ENCODE data around the gene ERC1. TPM values are rescaled to one million over a fixed set of nuclear protein-coding genes. Genes with fewer than 3 reads are reported as not detected.
A peak's percentile ranks its signal among the peaks of the same experiment; 100 is the strongest.

ERC1 gene
- total and polyA plus RNA-seq, 9 of the 15 experiments (the other 6 are each of a cell fraction or from before 2014, with no cell fraction given), result 0.74 to 11.8 (median 4.8) TPM

DNA sequence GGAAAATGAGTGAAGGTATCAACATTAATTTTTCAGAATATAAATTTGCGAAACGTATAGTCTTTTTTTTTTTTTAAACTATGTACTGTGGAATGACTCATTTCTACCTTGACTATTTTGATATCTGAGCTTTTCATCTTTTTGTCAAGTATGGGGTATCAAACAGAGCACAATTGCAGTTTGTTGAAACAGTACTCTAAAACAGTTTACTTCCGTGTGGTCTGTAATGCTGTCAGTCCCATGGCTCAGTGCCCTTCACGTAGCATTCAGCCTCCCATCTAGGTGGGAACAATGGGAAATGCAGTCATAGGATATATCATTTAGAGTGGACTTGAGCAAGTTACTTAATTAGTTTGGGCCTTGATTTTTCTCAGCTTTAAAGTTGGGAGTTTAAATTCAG lies 139.5 kb downstream of the ERC1 start:
- ATAC-seq, result no peak
- 19% methylated on average over 4 of the region's 4 CpGs for WGBS (ENCODE audit: insufficient coverage, low coverage, missing lambda C conversion rate)
- in situ Hi-C loops (cut with MboI), result no loop called here
- Histone ChIP-seq H3K4me1 (replicated peaks in 1 of 2; ENCODE audit: control insufficient read depth in 2 of 2, insufficient read depth in 2 of 2, low read length in 2 of 2) (peaks cover 0 to 9% of the 10 kb centered on the region in 2 experiments; a peak in 2 of 5 replicates), H3K79me2 (ENCODE audit: control insufficient read depth, insufficient read depth, low read length) (no peaks in the 10 kb centered on the region), H3K27me3 (ENCODE audit: control insufficient read depth in 2 of 2, insufficient read depth in 2 of 2, low read length in 2 of 2) (no peaks in the 10 kb centered on the region), H3K9me3 (replicated peaks; ENCODE audit: control insufficient read depth, insufficient read depth, low read depth, low read length) (no peaks in the 10 kb centered on the region), H3K27ac (ENCODE audit: extremely low read depth, low read depth, low read length) (no peak overlapping the region), H3K4me3 (no peak overlapping the region), H3K4me2 (ENCODE audit: insufficient read depth, low read length) (no peak overlapping the region), H2AFZ (ENCODE audit: low read depth, low read length) (no peak overlapping the region), H3K36me3 (ENCODE audit: control insufficient read depth, insufficient read depth, low read length) (no peaks in the 10 kb centered on the region), H4K20me1 (replicated peaks; ENCODE audit: control insufficient read depth, insufficient read depth, low read length) (no peaks in the 10 kb centered on the region), H3K9me1 (ENCODE audit: control insufficient read depth, insufficient read depth, low read length) (no peaks in the 10 kb centered on the region), H3K9ac (ENCODE audit: insufficient read depth in 1 of 2, low read depth in 2 of 2, low read length in 2 of 2) (no peak overlapping the region)
- ChIA-PET POLR2A (interaction anchor here (1.1 kb wide), 1 partner anchor 462 kb away, joined by 6 read pairs; no protein-coding TSS in a partner anchor), CTCF (ENCODE audit: low intra/inter-chr PET ratio) (no interaction called here)
- TF ChIP-seq, protein P1, sequence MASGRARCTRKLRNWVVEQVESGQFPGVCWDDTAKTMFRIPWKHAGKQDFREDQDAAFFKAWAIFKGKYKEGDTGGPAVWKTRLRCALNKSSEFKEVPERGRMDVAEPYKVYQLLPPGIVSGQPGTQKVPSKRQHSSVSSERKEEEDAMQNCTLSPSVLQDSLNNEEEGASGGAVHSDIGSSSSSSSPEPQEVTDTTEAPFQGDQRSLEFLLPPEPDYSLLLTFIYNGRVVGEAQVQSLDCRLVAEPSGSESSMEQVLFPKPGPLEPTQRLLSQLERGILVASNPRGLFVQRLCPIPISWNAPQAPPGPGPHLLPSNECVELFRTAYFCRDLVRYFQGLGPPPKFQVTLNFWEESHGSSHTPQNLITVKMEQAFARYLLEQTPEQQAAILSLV (tag; IDR thresholded peaks at IDR 0.05), result no peak
- TF ChIP-seq DNMT1 (IDR thresholded peaks at IDR 0.05) (no peak), FOSL1 (tag; conservative IDR thresholded peaks at IDR 0.05) (peak; percentile 38; the same call in 1 of the 2 replicates), ZEB2 (IDR thresholded peaks at IDR 0.05) (0 out of 2 replicates have a peak, but pooled peaks have one; percentile 3)
- DNase-seq (ENCODE audit: extremely low read depth in 1 of 4, low spot score in 3 of 4), result no peak
- FAIRE-seq, result no peak
- BruUV-seq (replicated peaks), result no TSS peak
- intact Hi-C loops (cut with micrococcal nuclease), result no loop called here

- Histone ChIP-seq H3K9ac (ENCODE audit: insufficient read depth in 1 of 2, low read depth in 2 of 2, low read length in 2 of 2) (no peak overlapping the region), H4K20me1 (replicated peaks; ENCODE audit: control insufficient read depth, insufficient read depth, low read length) (no peaks in the 10 kb centered on the region), H3K4me1 (replicated peaks in 1 of 2; ENCODE audit: control insufficient read depth in 2 of 2, insufficient read depth in 2 of 2, low read length in 2 of 2) (peaks cover 0 to 9% of the 10 kb centered on the region in 2 experiments; a peak in 2 of 5 replicates), H3K79me2 (ENCODE audit: control insufficient read depth, insufficient read depth, low read length) (no peaks in the 10 kb centered on the region), H3K4me3 (no peak overlapping the region), H2AFZ (ENCODE audit: low read depth, low read length) (no peak overlapping the region), H3K9me3 (replicated peaks; ENCODE audit: control insufficient read depth, insufficient read depth, low read depth, low read length) (no peaks in the 10 kb centered on the region), H3K27me3 (ENCODE audit: control insufficient read depth in 2 of 2, insufficient read depth in 2 of 2, low read length in 2 of 2) (no peaks in the 10 kb centered on the region), H3K4me2 (ENCODE audit: insufficient read depth, low read length) (no peak overlapping the region), H3K36me3 (ENCODE audit: control insufficient read depth, insufficient read depth, low read length) (no peaks in the 10 kb centered on the region), H3K27ac (ENCODE audit: extremely low read depth, low read depth, low read length) (no peak overlapping the region), H3K9me1 (ENCODE audit: control insufficient read depth, insufficient read depth, low read length) (no peaks in the 10 kb centered on the region)
- FAIRE-seq (no peak), ATAC-seq (no peak), DNase-seq (ENCODE audit: extremely low read depth in 1 of 4, low spot score in 3 of 4) (no peak)
- ChIA-PET POLR2A (no interaction called here), CTCF (ENCODE audit: low intra/inter-chr PET ratio) (no interaction called here)
- intact Hi-C loops (cut with micrococcal nuclease) (no loop called here), in situ Hi-C loops (cut with MboI) (no loop called here)
- 35% methylated on average over 2 of the region's 2 CpGs for WGBS (ENCODE audit: insufficient coverage, low coverage, missing lambda C conversion rate)
- BruUV-seq (replicated peaks), result no TSS peak
- TF ChIP-seq KLF16 (IDR thresholded peaks at IDR 0.05) (no peak), ZNF766 (CRISPR knock-in tag; conservative IDR thresholded peaks at IDR 0.05) (no peak), DACH1 (IDR thresholded peaks at IDR 0.05; ENCODE audit: partially characterized antibody) (no peak), RBM17 (IDR thresholded peaks at IDR 0.05; ENCODE audit: borderline replicate concordance, low read depth, low read length) (no peak), CBFB (CRISPR knock-in tag; IDR thresholded peaks at IDR 0.05) (no peak), POLR3G (IDR thresholded peaks at IDR 0.05; ENCODE audit: extremely low read depth, insufficient read length, insufficient replicate concordance) (no peak), ZSCAN29 (IDR thresholded peaks at IDR 0.05) (no peak), ATF4 (CRISPR knock-in tag; IDR thresholded peaks at IDR 0.05) (no peak)
- TF ChIP-seq, protein P2, sequence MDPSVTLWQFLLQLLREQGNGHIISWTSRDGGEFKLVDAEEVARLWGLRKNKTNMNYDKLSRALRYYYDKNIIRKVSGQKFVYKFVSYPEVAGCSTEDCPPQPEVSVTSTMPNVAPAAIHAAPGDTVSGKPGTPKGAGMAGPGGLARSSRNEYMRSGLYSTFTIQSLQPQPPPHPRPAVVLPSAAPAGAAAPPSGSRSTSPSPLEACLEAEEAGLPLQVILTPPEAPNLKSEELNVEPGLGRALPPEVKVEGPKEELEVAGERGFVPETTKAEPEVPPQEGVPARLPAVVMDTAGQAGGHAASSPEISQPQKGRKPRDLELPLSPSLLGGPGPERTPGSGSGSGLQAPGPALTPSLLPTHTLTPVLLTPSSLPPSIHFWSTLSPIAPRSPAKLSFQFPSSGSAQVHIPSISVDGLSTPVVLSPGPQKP (CRISPR knock-in tag; IDR thresholded peaks at IDR 0.05), result no peak
- TF ChIP-seq, protein P3, sequence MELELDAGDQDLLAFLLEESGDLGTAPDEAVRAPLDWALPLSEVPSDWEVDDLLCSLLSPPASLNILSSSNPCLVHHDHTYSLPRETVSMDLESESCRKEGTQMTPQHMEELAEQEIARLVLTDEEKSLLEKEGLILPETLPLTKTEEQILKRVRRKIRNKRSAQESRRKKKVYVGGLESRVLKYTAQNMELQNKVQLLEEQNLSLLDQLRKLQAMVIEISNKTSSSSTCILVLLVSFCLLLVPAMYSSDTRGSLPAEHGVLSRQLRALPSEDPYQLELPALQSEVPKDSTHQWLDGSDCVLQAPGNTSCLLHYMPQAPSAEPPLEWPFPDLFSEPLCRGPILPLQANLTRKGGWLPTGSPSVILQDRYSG (tag; conservative IDR thresholded peaks at IDR 0.05; ENCODE audit: low read depth), result no peak
Measured at GRCh38 chr12:1131811-1132224, 140.8 kb downstream of the ERC1 start.

All from K562 (cell line).